Cardiac muscle cell (in vitro differentiated cells and primary cell): ENCODE measurements around the gene MECP2. TPM values are rescaled to one million over a fixed set of nuclear protein-coding genes. Genes with fewer than 3 reads are reported as not detected.
A peak's percentile ranks its signal among the peaks of the same experiment; 100 is the strongest.

Experiments
- DNase-seq, 2 donors: peaks; one replicate each; pipeline versions ENCODE4 v3.0.0 to v3.0.0-alpha.2; 2010 to 2017; ENCODE audit warnings: low read depth in 1 of 2, low spot score in 1 of 2
- H3K27ac ChIP-seq: fragments of 200-600 bp; sonication (generic); 2 replicates; pipeline ENCODE4 v1.5.1; 2016
- H3K27me3 ChIP-seq: fragments of 200-600 bp; sonication (generic); 2 replicates; pipeline ENCODE4 v1.6.0; 2016; ENCODE audit warnings: control low read depth
- H3K36me3 ChIP-seq: fragments of 200-600 bp; sonication (generic); 2 replicates; pipeline ENCODE4 v1.5.1; 2016; ENCODE audit warnings: control low read depth
- H3K4me1 ChIP-seq: fragments of 200-600 bp; sonication (generic); 2 replicates; pipeline ENCODE4 v1.8.1; 2017; ENCODE audit warnings: low read depth, mild to moderate bottlenecking, mixed run types
- H3K4me3 ChIP-seq: fragments of 200-600 bp; sonication (generic); 2 replicates; pipeline ENCODE4 v1.5.1; 2016; ENCODE audit warnings: mild to moderate bottlenecking
- H3K9me3 ChIP-seq: fragments of 200-600 bp; sonication (generic); 2 replicates; pipeline ENCODE4 v1.5.1; 2017; ENCODE audit warnings: low read depth, mild to moderate bottlenecking, control low read depth
- CTCF ChIP-seq: IDR thresholded peaks from 2 replicates; pipeline ENCODE4 v1.5.1; 2012; ENCODE audit warnings: low read depth, mild to moderate bottlenecking, low read length
- polyA plus RNA-seq: library from polyadenylated mRNA; unstranded; fragments of >200 nt; fragmentation: Nextera tagmentation; extraction: Ambion mirVana; gene quantifications from 2 replicates; pipeline ENCODE4 v1.2.1, GENCODE V29; 2016
- total RNA-seq: library from RNA; depleted of rRNA; stranded (reverse); fragments of >200 nt; gene quantifications from 2 replicates; pipeline ENCODE4 v1.2.3, GENCODE V29; 2016

Gene MECP2
- total and polyA plus RNA-seq, 2 experiments from 2014 or later, result 17.9 to 64.5 TPM

- peak within 1 kb of the TSS; percentile 23 for H3K4me3 ChIP-seq
- peak within 1 kb of the TSS; percentile 73 for H3K27ac ChIP-seq
- H3K9me3 ChIP-seq, result no peaks in the 10 kb centered on the region
- peaks cover 33% of the 10 kb centered on the region for H3K4me1 ChIP-seq
- peak; percentile 51 to 68 for DNase-seq
- no peaks in the 10 kb centered on the region for H3K27me3 ChIP-seq
- TF ChIP-seq CTCF, result no peak
- H3K36me3 ChIP-seq, result no peaks in the 10 kb centered on the region
Observed at GRCh38 chrX:154019633-154020528, 77.6 kb downstream of the MECP2 start, which contains the start of gene IRAK1. Gene IRAK1 (minus strand): TSS chrX:154019902. CDS start chrX:154019812, 90 bp downstream.

- no peak for TF ChIP-seq CTCF
- H3K9me3 ChIP-seq, result no peaks in the 10 kb centered on the region
- no peak for DNase-seq
- no peaks in the 10 kb centered on the region for H3K36me3 ChIP-seq
- no peak overlapping the region for H3K27ac ChIP-seq
- H3K4me1 ChIP-seq, result peaks cover 27% of the 10 kb centered on the region
- H3K4me3 ChIP-seq, result no peak overlapping the region
- H3K27me3 ChIP-seq, result no peaks in the 10 kb centered on the region
Observed at GRCh38 chrX:154019061-154019621, 78.4 kb downstream of the MECP2 start.

GRCh38 chrX:154018518-154019060, 78.9 kb downstream of the MECP2 start:
- Histone ChIP-seq H3K27ac (no peak overlapping the region), H3K9me3 (no peaks in the 10 kb centered on the region), H3K4me1 (peaks cover 21% of the 10 kb centered on the region), H3K27me3 (no peaks in the 10 kb centered on the region), H3K36me3 (no peaks in the 10 kb centered on the region), H3K4me3 (no peak overlapping the region)
- DNase-seq, result no peak
- no peak for TF ChIP-seq CTCF

- H3K4me1 ChIP-seq, result peaks cover 15% of the 10 kb centered on the region
- H3K27ac ChIP-seq, result no peak overlapping the region
- no peaks in the 10 kb centered on the region for H3K36me3 ChIP-seq
- no peaks in the 10 kb centered on the region for H3K9me3 ChIP-seq
- no peak for TF ChIP-seq CTCF
- no peak for DNase-seq
- no peaks in the 10 kb centered on the region for H3K27me3 ChIP-seq
- no peak overlapping the region for H3K4me3 ChIP-seq
Observed at GRCh38 chrX:154017766-154018517, 79.6 kb downstream of the MECP2 start.

GRCh38 chrX:154016366-154017076, 81.0 kb downstream of the MECP2 start:
- Histone ChIP-seq H3K27ac (no peak overlapping the region), H3K4me1 (peaks cover 13% of the 10 kb centered on the region), H3K4me3 (no peak overlapping the region), H3K27me3 (no peaks in the 10 kb centered on the region), H3K36me3 (no peaks in the 10 kb centered on the region), H3K9me3 (no peaks in the 10 kb centered on the region)
- TF ChIP-seq CTCF, result no peak
- DNase-seq, result no peak
